Germinal center (tissue), 1 donor: ENCODE data around the gene TET2.
A peak's percentile ranks its signal among the peaks of the same experiment; 100 is the strongest.

ENCODE experiments used
- DNase-seq: peaks from one replicate; pipeline ENCODE4 v3.0.0; 2012; ENCODE audit warnings: mixed read lengths, low spot score

The TET2 gene

GRCh38 chr4:105236202-105236915 lies 89.7 kb downstream of the TET2 start:
- peak; percentile 2 for DNase-seq

- DNase-seq, result no peak
Measured at GRCh38 chr4:105236916-105237311, 90.2 kb downstream of the TET2 start.

- DNase-seq, result no peak
Measured at GRCh38 chr4:105240037-105240436, 93.4 kb downstream of the TET2 start.

GRCh38 chr4:105241451-105241850 lies 94.8 kb downstream of the TET2 start:
- DNase-seq, result no peak

GRCh38 chr4:105243446-105243845 lies 96.8 kb downstream of the TET2 start:
- no peak for DNase-seq

GRCh38 chr4:105246712-105247111 lies 100.0 kb downstream of the TET2 start:
- DNase-seq, result no peak

- no peak for DNase-seq
Measured at GRCh38 chr4:105248613-105249012, 101.9 kb downstream of the TET2 start.

GRCh38 chr4:105257817-105258495 lies 111.3 kb downstream of the TET2 start:
- DNase-seq, result no peak

GRCh38 chr4:105265689-105266088 lies 119.0 kb downstream of the TET2 start:
- no peak for DNase-seq

- no peak for DNase-seq
Measured at GRCh38 chr4:105267280-105267679, 120.6 kb downstream of the TET2 start.

- DNase-seq, result no peak
Measured at GRCh38 chr4:105272002-105272401, 125.3 kb downstream of the TET2 start.

GRCh38 chr4:105273230-105273629 lies 126.6 kb downstream of the TET2 start:
- no peak for DNase-seq

- no peak for DNase-seq
Measured at GRCh38 chr4:105274090-105274489, 127.4 kb downstream of the TET2 start.

- DNase-seq, result no peak
Measured at GRCh38 chr4:105274504-105274903, 127.8 kb downstream of the TET2 start.

- DNase-seq, result no peak
Measured at GRCh38 chr4:105276361-105277104, 129.9 kb downstream of the TET2 start.

- no peak for DNase-seq
Measured at GRCh38 chr4:105277702-105278101, 131.0 kb downstream of the TET2 start.

GRCh38 chr4:105279314-105279713 lies 132.6 kb downstream of the TET2 start:
- DNase-seq, result no peak

GRCh38 chr4:105280338-105281123 lies 133.9 kb downstream of the TET2 start:
- no peak for DNase-seq

GRCh38 chr4:105281124-105281415 lies 134.4 kb downstream of the TET2 start:
- no peak for DNase-seq

- DNase-seq, result no peak
Measured at GRCh38 chr4:105282489-105282888, 135.8 kb downstream of the TET2 start.

GRCh38 chr4:105283501-105283900 lies 136.8 kb downstream of the TET2 start:
- DNase-seq, result no peak

GRCh38 chr4:105288121-105288520 lies 141.4 kb downstream of the TET2 start:
- no peak for DNase-seq
